ENCODE measurements around the gene FCMR. TPM values are rescaled to one million over a fixed set of nuclear protein-coding genes. Genes with fewer than 3 reads are reported as not detected.

Gene FCMR
- total and polyA plus RNA-seq, 2 experiments from 2014 or later: 0.84 TPM; not detected in 1

GRCh38 chr1:206940588-206940936, 18.8 kb upstream of the FCMR start (continued):
- TF ChIP-seq ZNF462 (CRISPR knock-in tag; IDR thresholded peaks at IDR 0.05): no peak

GRCh38 chr1:206939841-206940587, 18.3 kb upstream of the FCMR start:
- H3K4me3 Mint-ChIP-seq: no peak overlapping the region
- H3K9me3 Mint-ChIP-seq: no peaks in the 10 kb centered on the region
- Histone ChIP-seq H4K20me1 (replicated peaks; ENCODE audit: insufficient read depth) (no peaks in the 10 kb centered on the region), H3F3A (replicated peaks; ENCODE audit: low read depth) (no peaks in the 10 kb centered on the region), H3K4me1 (ENCODE audit: insufficient read depth) (no peaks in the 10 kb centered on the region), H3K79me2 (replicated peaks; ENCODE audit: insufficient read depth) (no peaks in the 10 kb centered on the region), H3K36me3 (ENCODE audit: insufficient read depth) (no peaks in the 10 kb centered on the region), H3K4me3 (no peak overlapping the region), H2AFZ (peak overlapping the region; percentile 47), H3K9me2 (ENCODE audit: insufficient read depth) (peaks cover 10% of the 10 kb centered on the region; the same call in 1 of the 2 replicates), H3K4me2 (no peak overlapping the region), H3K27ac (ENCODE audit: low read depth) (no peak overlapping the region), H3K27me3 (ENCODE audit: insufficient read depth) (no peaks in the 10 kb centered on the region)
- ATAC-seq (no peak), DNase-seq (ENCODE audit: low spot score) (no peak)
- no peaks in the 10 kb centered on the region for H3K36me3 Mint-ChIP-seq (ENCODE audit: low read depth)
- H3K27ac Mint-ChIP-seq: no peak overlapping the region
- H3K4me1 Mint-ChIP-seq: no peaks in the 10 kb centered on the region
- H3K27me3 Mint-ChIP-seq (ENCODE audit: insufficient read depth, low read depth, poor library complexity): peaks cover 1% of the 10 kb centered on the region
- TF ChIP-seq CREB1 (CRISPR knock-in tag; IDR thresholded peaks at IDR 0.05; ENCODE audit: low read depth) (no peak), ETS1 (IDR thresholded peaks at IDR 0.05) (no peak), EZH2 (IDR thresholded peaks at IDR 0.05; ENCODE audit: low read depth, unreplicated experiment) (no peak), NANOG (IDR thresholded peaks at IDR 0.05; ENCODE audit: borderline replicate concordance) (no peak), ZNF462 (CRISPR knock-in tag; IDR thresholded peaks at IDR 0.05) (no peak), STAT1 (IDR thresholded peaks at IDR 0.05; ENCODE audit: unreplicated experiment) (no peak), ZNF331 (CRISPR knock-in tag; IDR thresholded peaks at IDR 0.05; ENCODE audit: low read depth) (no peak), POLR2AphosphoS5 (IDR thresholded peaks at IDR 0.05; ENCODE audit: low read depth) (no peak)
